HepG2 (cell line): Measurements from ENCODE around the gene LGI2. TPM values are rescaled to one million over a fixed set of nuclear protein-coding genes. Genes with fewer than 3 reads are reported as not detected.

Experiments used
- ATAC-seq: fragments of 200-7000 bp; cut with Tn5 transposase; 3 replicates; pipeline ENCODE4 v1.9.1; 2020; ENCODE audit warnings: mild to moderate bottlenecking, moderate library complexity
- BruUV-seq: library from RNA; stranded (reverse); fragments of 400-500 nt; replicated peaks from 2 replicates; lab custom pipeline; 2021; lab: Mats Ljungman, UMichigan
- CTCF ChIA-PET: fragments of 300-600 bp; formaldehyde crosslinking; extraction: SDS; loops from one replicate; lab custom pipeline; 2021; ENCODE audit warnings: low total read pairs, inconsistent platforms, low intra/inter-chr PET ratio; lab: Yijun Ruan, JAX
- POLR2A ChIA-PET: fragments of 350-600 bp; sonication (Branson Sonifier 250); formaldehyde crosslinking; loops from one replicate; lab custom pipeline; 2020; ENCODE audit warnings: antibody characterized with exemption, inconsistent platforms; lab: Yijun Ruan, JAX
- DNase-seq: peaks from one replicate; pipeline ENCODE4 v3.0.0-alpha.2; 2015; ENCODE audit warnings: low spot score
- FAIRE-seq: peaks from 3 replicates; lab custom pipeline; 2011; peaks lifted over from hg19 to GRCh38; lab: Jason Lieb, UNC
- H2AFZ ChIP-seq: one replicate; pipeline ENCODE4 v1.6.1; 2011; ENCODE audit warnings: low read length, inconsistent platforms
- H3K27ac ChIP-seq: fragments of 300-600 bp; 3 replicates; pipeline ENCODE4 v1.8.0; 2011; ENCODE audit warnings: mixed run types, mild to moderate bottlenecking, mixed read lengths, low read length, inconsistent platforms; ENCODE audit not compliant: insufficient read depth; ENCODE audit errors: extremely low read length
- H3K27me3 ChIP-seq, 2 experiments: fragments of 200-600 bp in 1 of 2; 2 replicates in 1 of 2; 3 replicates in 1 of 2; pipeline versions ENCODE4 v1.6.0 to v1.8.0; 2011; ENCODE audit warnings: low read length in 2 of 2, mild to moderate bottlenecking in 2 of 2, moderate library complexity in 2 of 2, inconsistent platforms in 1 of 2; ENCODE audit not compliant: insufficient read depth in 2 of 2, control insufficient read depth in 1 of 2
- H3K36me3 ChIP-seq, 2 experiments: fragments of 200-600 bp in 1 of 2; replicated peaks in 1 of 2; 2 replicates in 1 of 2; 3 replicates in 1 of 2; pipeline versions ENCODE4 v1.5.1 to v1.8.0; 2011; ENCODE audit warnings: low read length in 2 of 2, inconsistent platforms in 1 of 2; ENCODE audit not compliant: insufficient read depth in 2 of 2, control insufficient read depth in 1 of 2
- H3K4me1 ChIP-seq: 2 replicates; pipeline ENCODE4 v1.5.1; 2012; ENCODE audit warnings: low read length, inconsistent platforms; ENCODE audit not compliant: insufficient read depth
- H3K4me2 ChIP-seq: 2 replicates; pipeline ENCODE4 v1.6.0; 2011; ENCODE audit warnings: low read depth, low read length, inconsistent platforms
- H3K4me3 ChIP-seq, 3 experiments: fragments of 200-600 bp in 1 of 3; sonication (generic), shearing (Covaris generic) in 1 of 3; replicated peaks in 1 of 3; 2 replicates each; pipeline ENCODE4 v1.5.1; 2011 to 2016; ENCODE audit warnings: low read length in 3 of 3, inconsistent platforms in 2 of 3, low read depth in 2 of 3, mild to moderate bottlenecking in 2 of 3, control low read depth in 1 of 3, mixed read lengths in 1 of 3; ENCODE audit not compliant: insufficient read depth in 1 of 3
- H3K79me2 ChIP-seq: one replicate; pipeline ENCODE4 v1.6.1; 2011; ENCODE audit warnings: low read length, inconsistent platforms; ENCODE audit not compliant: insufficient read depth
- H3K9ac ChIP-seq: 2 replicates; pipeline ENCODE4 v1.6.0; 2011; ENCODE audit warnings: mild to moderate bottlenecking, low read depth, low read length, inconsistent platforms; ENCODE audit not compliant: insufficient read depth
- H3K9me3 ChIP-seq: 2 replicates; pipeline ENCODE4 v1.5.1; 2012; ENCODE audit warnings: mild to moderate bottlenecking, low read length
- H4K20me1 ChIP-seq: 2 replicates; pipeline ENCODE4 v1.6.0; 2011; ENCODE audit warnings: inconsistent platforms, mild to moderate bottlenecking, low read length, moderate library complexity; ENCODE audit not compliant: insufficient read depth
- KLF11 ChIP-seq: IDR thresholded peaks from 2 replicates; pipeline ENCODE4 v1.6.1; 2016; ENCODE audit warnings: missing compliant biosample characterization
- KLF9 ChIP-seq: IDR thresholded peaks from 2 replicates; pipeline ENCODE4 v1.6.1; 2016; ENCODE audit warnings: low read depth
- MXD4 ChIP-seq: IDR thresholded peaks from 2 replicates; pipeline ENCODE4 v1.6.1; 2016; ENCODE audit warnings: mild to moderate bottlenecking, missing biosample characterization, missing genetic modification reagents
- NFIB ChIP-seq: sonication (generic); formaldehyde crosslinking; IDR thresholded peaks from 2 replicates; pipeline ENCODE4 v1.9.0; 2021; ENCODE audit warnings: missing genetic modification reagents, mild to moderate bottlenecking, borderline replicate concordance
- PAF1 ChIP-seq: IDR thresholded peaks from 2 replicates; pipeline ENCODE4 v1.6.1; 2016; ENCODE audit warnings: missing genetic modification reagents, missing compliant biosample characterization
- SAP130 ChIP-seq: IDR thresholded peaks from 2 replicates; pipeline ENCODE4 v1.6.1; 2016; ENCODE audit warnings: low read depth
- SP5 ChIP-seq: IDR thresholded peaks from 2 replicates; pipeline ENCODE4 v1.6.1; 2016; ENCODE audit warnings: low read depth, borderline replicate concordance
- TAF15 ChIP-seq: fragments of 200-400 bp; formaldehyde crosslinking; IDR thresholded peaks from one replicate; pipeline ENCODE4 v1.6.1; 2018; ENCODE audit warnings: mild to moderate bottlenecking, low read depth, low read length; ENCODE audit not compliant: poor library complexity, severe bottlenecking
- ZBTB42 ChIP-seq: sonication (generic); formaldehyde crosslinking; IDR thresholded peaks from 2 replicates; pipeline ENCODE4 v1.5.0; 2020; ENCODE audit warnings: mild to moderate bottlenecking, missing genetic modification reagents
- WGBS: methylation state at CpG from one replicate; pipeline ENCODE4 v1.1.6; 2017; ENCODE audit warnings: low lambda C conversion rate; 5-methylcytosine and 5-hydroxymethylcytosine counted together
- in situ Hi-C: cut with HindIII; loops from 2 replicates; pipeline ENCODE4 v1.10.0; 2017; ENCODE audit warnings: low pct_unique_long_range_greater_than_20kb; ENCODE audit not compliant: extremely low pct_ligation_motif_present
- intact Hi-C: fragments of 100-400 bp; cut with micrococcal nuclease; formaldehyde crosslinking; loops from one replicate; pipeline ENCODE4 v1.10.0; 2022; ENCODE audit not compliant: unreplicated experiment
- polyA plus RNA-seq, 8 experiments: library from polyadenylated mRNA; depleted of rRNA in 3 of 8; stranded (reverse) in 7 of 8; unstranded in 1 of 8; fragments of >200 nt; fragmentation: Illumina TruSeq in 4 of 8; extraction: Trizol in 4 of 8; gene quantifications; 2 replicates each; pipeline versions ENCODE4 v1.2.1 to v1.2.3, GENCODE V29; 2011 to 2016; ENCODE audit warnings: low read depth in 4 of 8, missing spikeins in 1 of 8, mixed read lengths in 1 of 8; ENCODE audit not compliant: insufficient read depth in 1 of 8
- total RNA-seq, 5 experiments: library from RNA; depleted of rRNA; stranded (reverse); fragments of >200 nt; fragmentation: Illumina TruSeq; extraction: Trizol; gene quantifications; 2 replicates each; pipeline ENCODE4 v1.2.3, GENCODE V29; 2016; ENCODE audit warnings: low read depth in 1 of 5
- TF ChIP-seq, protein P1 (sequence below): sonication (generic); formaldehyde crosslinking; IDR thresholded peaks from 2 replicates; pipeline ENCODE4 v1.5.0; 2020; ENCODE audit warnings: mild to moderate bottlenecking, missing genetic modification reagents
- TF ChIP-seq, protein P2 (sequence below): IDR thresholded peaks from 2 replicates; pipeline ENCODE4 v1.6.1; 2016; ENCODE audit warnings: missing compliant biosample characterization, missing genetic modification reagents, borderline replicate concordance
- TF ChIP-seq, protein P3 (sequence below): sonication (generic); formaldehyde crosslinking; IDR thresholded peaks from 2 replicates; pipeline ENCODE4 v1.4.0; 2020; ENCODE audit warnings: mild to moderate bottlenecking, missing genetic modification reagents

LGI2 gene
- total and polyA plus RNA-seq, 2 of the 13 experiments (the other 11 are each of a cell fraction or from before 2014, with no cell fraction given): not detected

DNA sequence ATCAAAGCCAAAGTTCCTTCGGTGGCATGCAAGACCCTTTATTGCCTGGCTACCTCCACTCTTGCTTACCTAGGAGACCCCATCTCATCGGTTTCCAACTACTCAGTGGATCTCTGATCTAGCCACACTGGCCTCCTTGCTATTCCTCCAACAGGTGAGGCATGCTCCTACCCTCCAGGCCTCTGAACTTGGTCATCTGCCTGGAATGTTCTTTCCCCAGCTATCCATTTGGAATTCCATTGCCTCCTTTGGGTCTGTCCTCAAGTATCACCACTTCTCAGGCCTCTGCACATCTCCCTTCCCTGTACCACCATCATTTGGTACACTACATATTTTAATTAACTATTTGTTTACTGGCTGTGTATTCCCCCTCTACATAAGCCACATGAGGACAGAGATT, 11.2 kb downstream of the LGI2 start (continued):
- TF ChIP-seq KLF9 (no peak), MXD4 (CRISPR knock-in tag) (no peak), SP5 (CRISPR knock-in tag) (no peak), SAP130 (CRISPR knock-in tag) (no peak)

DNA sequence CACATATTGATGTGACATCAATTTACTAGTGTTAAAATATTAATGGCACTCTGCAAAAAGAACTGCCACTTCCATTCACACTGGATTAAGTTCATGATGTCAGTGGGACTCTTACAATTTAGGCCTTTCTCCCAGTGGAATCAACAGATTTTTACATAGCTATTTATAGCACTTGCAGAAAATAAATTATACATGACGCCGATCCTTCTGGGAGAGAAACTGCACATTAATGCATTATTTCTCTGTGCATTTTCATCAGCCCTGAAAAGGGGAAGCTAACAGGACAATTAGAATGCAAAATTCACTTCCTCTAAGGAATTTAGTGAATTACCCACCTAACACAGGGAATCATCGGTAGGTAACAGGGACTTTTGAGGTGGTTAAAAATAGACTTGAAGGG, 15.7 kb downstream of the LGI2 start:
- ATAC-seq: no peak
- FAIRE-seq: no peak
- 56% methylated on average over 3 of the region's 3 CpGs for WGBS
- no peak overlapping the region for H3K27ac ChIP-seq
- H3K79me2 ChIP-seq: no peaks in the 10 kb centered on the region
- peaks cover 0 to 5% of the 10 kb centered on the region in 2 experiments; a peak in 2 of 5 replicates for H3K27me3 ChIP-seq
- H3K4me2 ChIP-seq: no peak overlapping the region
- no peak overlapping the region for H3K4me3 ChIP-seq
- no peaks in the 10 kb centered on the region for H3K4me1 ChIP-seq
- intact Hi-C loops: no loop called here
- no peak overlapping the region for H3K9ac ChIP-seq
- no peak overlapping the region for H2AFZ ChIP-seq
- BruUV-seq: no TSS peak
- no peaks in the 10 kb centered on the region for H4K20me1 ChIP-seq
- POLR2A ChIA-PET: no interaction called here
- CTCF ChIA-PET: no interaction called here
- H3K9me3 ChIP-seq: no peaks in the 10 kb centered on the region
- no peaks in the 10 kb centered on the region for H3K36me3 ChIP-seq
- in situ Hi-C loops: no loop called here
- DNase-seq: no peak
- TF ChIP-seq, protein P1, sequence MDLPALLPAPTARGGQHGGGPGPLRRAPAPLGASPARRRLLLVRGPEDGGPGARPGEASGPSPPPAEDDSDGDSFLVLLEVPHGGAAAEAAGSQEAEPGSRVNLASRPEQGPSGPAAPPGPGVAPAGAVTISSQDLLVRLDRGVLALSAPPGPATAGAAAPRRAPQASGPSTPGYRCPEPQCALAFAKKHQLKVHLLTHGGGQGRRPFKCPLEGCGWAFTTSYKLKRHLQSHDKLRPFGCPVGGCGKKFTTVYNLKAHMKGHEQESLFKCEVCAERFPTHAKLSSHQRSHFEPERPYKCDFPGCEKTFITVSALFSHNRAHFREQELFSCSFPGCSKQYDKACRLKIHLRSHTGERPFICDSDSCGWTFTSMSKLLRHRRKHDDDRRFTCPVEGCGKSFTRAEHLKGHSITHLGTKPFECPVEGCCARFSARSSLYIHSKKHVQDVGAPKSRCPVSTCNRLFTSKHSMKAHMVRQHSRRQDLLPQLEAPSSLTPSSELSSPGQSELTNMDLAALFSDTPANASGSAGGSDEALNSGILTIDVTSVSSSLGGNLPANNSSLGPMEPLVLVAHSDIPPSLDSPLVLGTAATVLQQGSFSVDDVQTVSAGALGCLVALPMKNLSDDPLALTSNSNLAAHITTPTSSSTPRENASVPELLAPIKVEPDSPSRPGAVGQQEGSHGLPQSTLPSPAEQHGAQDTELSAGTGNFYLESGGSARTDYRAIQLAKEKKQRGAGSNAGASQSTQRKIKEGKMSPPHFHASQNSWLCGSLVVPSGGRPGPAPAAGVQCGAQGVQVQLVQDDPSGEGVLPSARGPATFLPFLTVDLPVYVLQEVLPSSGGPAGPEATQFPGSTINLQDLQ (CRISPR knock-in tag): no peak
- TF ChIP-seq, protein P2, sequence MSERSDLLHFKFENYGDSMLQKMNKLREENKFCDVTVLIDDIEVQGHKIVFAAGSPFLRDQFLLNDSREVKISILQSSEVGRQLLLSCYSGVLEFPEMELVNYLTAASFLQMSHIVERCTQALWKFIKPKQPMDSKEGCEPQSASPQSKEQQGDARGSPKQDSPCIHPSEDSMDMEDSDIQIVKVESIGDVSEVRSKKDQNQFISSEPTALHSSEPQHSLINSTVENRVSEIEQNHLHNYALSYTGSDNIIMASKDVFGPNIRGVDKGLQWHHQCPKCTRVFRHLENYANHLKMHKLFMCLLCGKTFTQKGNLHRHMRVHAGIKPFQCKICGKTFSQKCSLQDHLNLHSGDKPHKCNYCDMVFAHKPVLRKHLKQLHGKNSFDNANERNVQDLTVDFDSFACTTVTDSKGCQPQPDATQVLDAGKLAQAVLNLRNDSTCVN: no peak
- TF ChIP-seq TAF15 (no peak), NFIB (CRISPR knock-in tag) (no peak), KLF11 (no peak), ZBTB42 (CRISPR knock-in tag) (no peak), PAF1 (CRISPR knock-in tag) (no peak)
- TF ChIP-seq, protein P3, sequence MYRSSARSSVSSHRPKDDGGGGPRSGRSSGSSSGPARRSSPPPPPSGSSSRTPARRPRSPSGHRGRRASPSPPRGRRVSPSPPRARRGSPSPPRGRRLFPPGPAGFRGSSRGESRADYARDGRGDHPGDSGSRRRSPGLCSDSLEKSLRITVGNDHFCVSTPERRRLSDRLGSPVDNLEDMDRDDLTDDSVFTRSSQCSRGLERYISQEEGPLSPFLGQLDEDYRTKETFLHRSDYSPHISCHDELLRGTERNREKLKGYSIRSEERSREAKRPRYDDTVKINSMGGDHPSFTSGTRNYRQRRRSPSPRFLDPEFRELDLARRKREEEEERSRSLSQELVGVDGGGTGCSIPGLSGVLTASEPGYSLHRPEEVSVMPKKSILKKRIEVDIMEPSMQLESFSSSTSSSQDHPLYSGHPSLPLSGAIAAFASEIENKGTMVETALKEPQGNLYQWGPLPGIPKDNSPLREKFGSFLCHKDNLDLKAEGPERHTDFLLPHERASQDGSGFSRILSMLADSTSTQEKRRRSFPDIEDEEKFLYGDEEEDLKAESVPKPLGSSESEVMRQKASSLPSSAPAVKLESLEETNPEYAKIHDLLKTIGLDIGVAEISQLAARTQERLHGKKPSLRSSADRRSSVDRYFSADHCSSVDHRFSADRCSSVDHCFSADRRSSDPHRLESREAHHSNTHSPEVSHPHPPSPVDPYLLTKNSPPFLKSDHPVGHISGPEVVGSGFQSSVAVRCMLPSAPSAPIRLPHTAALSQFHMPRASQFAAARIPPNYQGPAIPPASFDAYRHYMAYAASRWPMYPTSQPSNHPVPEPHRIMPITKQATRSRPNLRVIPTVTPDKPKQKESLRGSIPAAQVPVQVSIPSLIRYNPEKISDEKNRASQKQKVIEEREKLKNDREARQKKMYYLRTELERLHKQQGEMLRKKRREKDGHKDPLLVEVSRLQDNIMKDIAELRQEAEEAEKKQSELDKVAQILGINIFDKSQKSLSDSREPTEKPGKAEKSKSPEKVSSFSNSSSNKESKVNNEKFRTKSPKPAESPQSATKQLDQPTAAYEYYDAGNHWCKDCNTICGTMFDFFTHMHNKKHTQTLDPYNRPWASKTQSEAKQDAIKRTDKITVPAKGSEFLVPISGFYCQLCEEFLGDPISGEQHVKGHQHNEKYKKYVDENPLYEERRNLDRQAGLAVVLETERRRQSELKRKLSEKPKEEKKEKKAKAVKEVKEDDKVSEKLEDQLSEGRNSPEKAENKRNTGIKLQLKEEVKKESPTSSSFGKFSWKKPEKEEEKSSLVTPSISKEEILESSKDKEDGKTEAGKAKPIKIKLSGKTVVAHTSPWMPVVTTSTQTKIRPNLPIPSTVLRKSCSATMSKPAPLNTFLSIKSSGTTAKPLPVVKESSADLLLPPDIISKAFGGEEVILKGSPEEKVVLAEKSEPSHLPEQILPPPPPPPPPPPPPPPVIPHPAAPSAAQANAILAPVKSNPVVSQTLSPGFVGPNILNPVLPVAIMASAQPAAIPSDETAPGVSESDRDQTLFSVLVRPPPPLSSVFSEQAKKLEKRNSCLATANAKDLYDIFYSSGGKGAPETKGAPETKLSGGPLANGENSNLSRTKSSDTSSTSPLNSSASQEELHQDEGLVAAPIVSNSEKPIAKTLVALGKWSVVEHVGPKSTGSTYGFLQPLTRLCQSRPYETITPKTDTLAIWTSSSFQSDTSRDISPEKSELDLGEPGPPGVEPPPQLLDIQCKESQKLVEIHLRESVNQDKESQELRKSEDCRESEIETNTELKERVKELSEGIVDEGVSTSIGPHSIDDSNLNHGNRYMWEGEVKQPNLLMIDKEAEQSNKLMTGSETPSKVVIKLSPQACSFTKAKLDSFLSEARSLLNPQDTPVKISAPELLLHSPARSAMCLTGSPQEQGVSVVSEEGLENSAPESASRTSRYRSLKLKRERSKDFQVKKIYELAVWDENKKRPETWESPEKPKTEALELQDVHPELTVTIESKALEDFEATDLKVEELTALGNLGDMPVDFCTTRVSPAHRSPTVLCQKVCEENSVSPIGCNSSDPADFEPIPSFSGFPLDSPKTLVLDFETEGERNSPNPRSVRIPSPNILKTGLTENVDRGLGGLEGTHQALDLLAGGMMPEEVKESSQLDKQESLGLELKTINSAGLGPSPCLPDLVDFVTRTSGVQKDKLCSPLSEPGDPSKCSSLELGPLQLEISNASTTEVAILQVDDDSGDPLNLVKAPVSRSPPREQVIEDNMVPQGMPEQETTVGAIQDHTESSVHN (CRISPR knock-in tag): no peak
